ENCODE measurements around the gene DCUN1D2. TPM values are rescaled to one million over a fixed set of nuclear protein-coding genes. Genes with fewer than 3 reads are reported as not detected.
A peak's percentile ranks its signal among the peaks of the same experiment; 100 is the strongest.

The DCUN1D2 gene
- total RNA-seq, 2 donors from 2014 or later, result 35.8 to 44.7 TPM

- TF ChIP-seq CTCF (conservative IDR thresholded peaks at IDR 0.05), result no peak
- no peaks in the 10 kb centered on the region for H3K27me3 Mint-ChIP-seq (ENCODE audit: insufficient read depth)
- WGBS, 2 experiments (ENCODE audit: insufficient coverage in 1 of 2, insufficient read length in 1 of 2), result 96 to 100% methylated on average over 13 to 16 of the region's 16 CpGs
Observed at GRCh38 chr13:113456116-113456702, 34.3 kb downstream of the DCUN1D2 start.

DNA sequence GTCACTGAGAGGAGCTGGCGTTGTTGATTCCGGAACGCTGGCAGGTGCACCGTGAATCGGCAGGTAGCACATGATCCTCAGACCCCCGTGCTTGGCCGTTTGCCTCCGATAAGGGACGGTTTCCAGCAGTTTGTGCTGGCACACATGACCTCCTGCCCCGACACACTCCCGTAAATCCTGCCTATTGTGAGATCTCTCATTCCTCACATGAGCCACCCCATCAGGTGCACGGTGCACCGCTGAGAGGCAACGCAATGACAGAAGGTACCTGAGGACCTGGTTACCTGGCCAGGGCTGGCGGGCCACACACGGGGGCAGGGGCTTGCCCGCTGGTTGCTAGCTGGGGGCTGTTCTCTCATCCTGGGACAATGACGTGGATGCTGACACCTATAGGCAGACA is 35.1 kb downstream of the DCUN1D2 start:
- H3K4me3 ChIP-seq (ENCODE audit: low read length), result no peak overlapping the region
- peaks cover 65% of the 10 kb centered on the region for H3K36me3 Mint-ChIP-seq (ENCODE audit: low read depth)
- peaks cover 60% of the 10 kb centered on the region for H3K36me3 ChIP-seq (ENCODE audit: control insufficient read depth, insufficient read depth, low read length)
- DNase-seq, result no peak
- no peaks in the 10 kb centered on the region for H3K9me3 ChIP-seq (ENCODE audit: control insufficient read depth, low read length)
- no peak for TF ChIP-seq CTCF (conservative IDR thresholded peaks at IDR 0.05)
- H3K4me1 Mint-ChIP-seq, result peaks cover 4% of the 10 kb centered on the region
- H3K9ac ChIP-seq (ENCODE audit: extremely low read depth, low read length, poor library complexity, severe bottlenecking), result no peak overlapping the region
- no peaks in the 10 kb centered on the region for H3K4me1 ChIP-seq (ENCODE audit: control insufficient read depth, insufficient read depth, low read length)
- whole genome bisulfite sequencing, 2 experiments (ENCODE audit: insufficient coverage in 1 of 2, insufficient read length in 1 of 2), result 96 to 97% methylated on average over 15 to 18 of the region's 18 CpGs
- H3K27ac Mint-ChIP-seq, result peak overlapping the region; percentile 70
- H3K27ac ChIP-seq (ENCODE audit: low read depth, low read length), result no peak overlapping the region
- no peaks in the 10 kb centered on the region for H3K27me3 Mint-ChIP-seq (ENCODE audit: insufficient read depth)
- no peaks in the 10 kb centered on the region for H3K27me3 ChIP-seq (ENCODE audit: control insufficient read depth, insufficient read depth, low read length, poor library complexity, severe bottlenecking)
- no peak overlapping the region for H3K4me3 Mint-ChIP-seq
- no peaks in the 10 kb centered on the region for H3K9me3 Mint-ChIP-seq

More at GRCh38 chr13:113456116-113456702, 34.3 kb downstream of the DCUN1D2 start:
- no peaks in the 10 kb centered on the region for H3K9me3 ChIP-seq (ENCODE audit: control insufficient read depth, low read length)
- no peaks in the 10 kb centered on the region for H3K4me1 ChIP-seq (ENCODE audit: control insufficient read depth, insufficient read depth, low read length)
- no peak overlapping the region for H3K4me3 Mint-ChIP-seq
- H3K36me3 ChIP-seq (ENCODE audit: control insufficient read depth, insufficient read depth, low read length), result peaks cover 68% of the 10 kb centered on the region
- H3K27me3 ChIP-seq (ENCODE audit: control insufficient read depth, insufficient read depth, low read length, poor library complexity, severe bottlenecking), result no peaks in the 10 kb centered on the region
- no peak overlapping the region for H3K4me3 ChIP-seq (ENCODE audit: low read length)
- peaks cover 72% of the 10 kb centered on the region for H3K36me3 Mint-ChIP-seq (ENCODE audit: low read depth)
- no peak overlapping the region for H3K27ac Mint-ChIP-seq
- no peak for DNase-seq
- H3K9me3 Mint-ChIP-seq, result no peaks in the 10 kb centered on the region
- peaks cover 4% of the 10 kb centered on the region for H3K4me1 Mint-ChIP-seq
- H3K9ac ChIP-seq (ENCODE audit: extremely low read depth, low read length, poor library complexity, severe bottlenecking), result no peak overlapping the region
- no peak overlapping the region for H3K27ac ChIP-seq (ENCODE audit: low read depth, low read length)

GRCh38 chr13:113454936-113455335 is 35.6 kb downstream of the DCUN1D2 start:
- Mint-ChIP-seq H3K4me1 (peaks cover 4% of the 10 kb centered on the region), H3K27me3 (ENCODE audit: insufficient read depth) (no peaks in the 10 kb centered on the region), H3K27ac (no peak overlapping the region), H3K9me3 (no peaks in the 10 kb centered on the region), H3K4me3 (no peak overlapping the region), H3K36me3 (ENCODE audit: low read depth) (peaks cover 61% of the 10 kb centered on the region)
- H3K27me3 ChIP-seq (ENCODE audit: control insufficient read depth, insufficient read depth, low read length, poor library complexity, severe bottlenecking), result no peaks in the 10 kb centered on the region
- no peak for TF ChIP-seq CTCF (conservative IDR thresholded peaks at IDR 0.05)
- H3K36me3 ChIP-seq (ENCODE audit: control insufficient read depth, insufficient read depth, low read length), result peaks cover 55% of the 10 kb centered on the region
- no peaks in the 10 kb centered on the region for H3K9me3 ChIP-seq (ENCODE audit: control insufficient read depth, low read length)
- DNase-seq, result no peak
- H3K9ac ChIP-seq (ENCODE audit: extremely low read depth, low read length, poor library complexity, severe bottlenecking), result no peak overlapping the region
- no peaks in the 10 kb centered on the region for H3K4me1 ChIP-seq (ENCODE audit: control insufficient read depth, insufficient read depth, low read length)
- H3K27ac ChIP-seq (ENCODE audit: low read depth, low read length), result no peak overlapping the region
- WGBS, 2 experiments (ENCODE audit: insufficient coverage in 1 of 2, insufficient read length in 1 of 2), result 94 to 95% methylated on average over 13 of the region's 13 CpGs
- H3K4me3 ChIP-seq (ENCODE audit: low read length), result no peak overlapping the region
